Measurements from ENCODE around the gene HPS1.

GRCh38 chr10:98485959-98486358 is 39.2 kb upstream of the HPS1 start:
- TF ChIP-seq CTCF (IDR thresholded peaks at IDR 0.05; ENCODE audit: insufficient read depth, low read depth, low read length): no peak
- no peak for TF ChIP-seq EZH2 (IDR thresholded peaks at IDR 0.05; ENCODE audit: insufficient read depth, low read length)
